Erythroblast (primary cell): ENCODE data around the gene FNDC11.

Experiments used
- GATA1 ChIP-seq: IDR thresholded peaks from 2 replicates; pipeline ENCODE4 v1.6.1; 2011; ENCODE audit warnings: low read depth, mild to moderate bottlenecking, control low read depth, low read length, moderate library complexity
- POLR2A ChIP-seq: IDR thresholded peaks from 2 replicates; pipeline ENCODE4 v1.6.1; 2011; ENCODE audit warnings: mild to moderate bottlenecking, low read length

DNA sequence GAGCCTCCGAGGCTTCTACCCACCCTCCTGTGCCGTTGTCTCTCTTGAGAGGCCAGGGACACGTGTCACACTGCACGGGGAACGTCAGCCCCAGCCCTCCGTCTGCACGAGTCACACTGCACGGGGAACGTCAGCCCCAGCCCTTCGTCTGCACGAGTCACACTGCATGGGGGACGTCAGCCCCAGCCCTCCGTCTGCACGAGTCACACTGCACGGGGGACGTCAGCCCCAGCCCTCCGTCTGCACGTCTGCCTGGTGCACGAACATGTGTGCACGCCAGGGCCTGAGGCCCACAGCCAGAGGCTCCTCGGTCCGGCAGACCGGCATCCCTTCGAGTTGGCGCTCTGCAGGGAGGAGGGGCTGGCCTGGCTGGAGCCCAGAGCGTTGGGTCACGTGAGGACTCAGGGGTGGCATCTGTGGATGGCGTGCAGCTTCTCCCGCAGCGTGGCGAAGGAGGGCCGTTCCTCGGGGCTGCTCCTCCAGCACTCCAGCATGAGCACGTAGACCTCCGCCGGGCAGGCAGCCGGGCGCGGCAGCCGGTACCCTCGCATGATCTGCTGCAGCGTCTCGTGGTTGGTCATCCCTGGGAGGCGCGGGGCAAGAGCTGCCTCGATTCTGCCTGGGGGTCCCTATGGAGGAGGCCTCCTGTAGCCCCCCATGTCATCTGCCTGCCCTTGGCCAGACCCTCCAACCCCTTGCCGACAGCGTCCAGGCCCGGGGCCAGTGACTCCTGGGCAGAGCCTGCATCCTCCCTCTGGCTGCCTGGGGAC, 13.4 kb upstream of the FNDC11 start:
- TF ChIP-seq POLR2A (no peak), GATA1 (no peak)
